Lower leg skin (tissue), 4 donors: Measurements from ENCODE around the gene ACTN4. TPM values are rescaled to one million over a fixed set of nuclear protein-coding genes. Genes with fewer than 3 reads are reported as not detected.

Experiments
- DNase-seq, 2 donors: peaks; one replicate each; pipeline ENCODE4 v3.0.0-alpha.2; 2019; ENCODE audit warnings: low spot score in 2 of 2
- H3K4me3 ChIP-seq: fragments of 200-600 bp; sonication (generic); 2 replicates; pipeline ENCODE4 v1.5.1; 2017; ENCODE audit warnings: mild to moderate bottlenecking, low read depth; ENCODE audit not compliant: poor library complexity, severe bottlenecking
- POLR2A ChIP-seq, 2 donors: fragments of 450-650 bp; IDR thresholded peaks; one replicate each; pipeline ENCODE4 v1.6.1; 2016 to 2017; ENCODE audit warnings: antibody characterized with exemption in 2 of 2, mild to moderate bottlenecking in 1 of 2, moderate library complexity in 1 of 2
- WGBS, 2 donors: methylation state at CpG; one replicate each; pipeline ENCODE4 v1.1.5; 2018; 5-methylcytosine and 5-hydroxymethylcytosine counted together
- intact Hi-C: fragments of 100-400 bp; cut with DNase I; formaldehyde crosslinking; loops from one replicate; pipeline ENCODE4 v1.15.0; 2023; ENCODE audit warnings: low total_unique reads
- total RNA-seq, 4 donors: library from RNA; depleted of rRNA; stranded (reverse); fragments of >200 nt; gene quantifications; one replicate each; pipeline ENCODE4 v1.1.0, GENCODE V29; 2016
- TF ChIP-seq, protein P1 (sequence below), 3 donors: fragments of 450-650 bp; IDR thresholded peaks; one replicate each; pipeline ENCODE4 v1.5.1; 2016; ENCODE audit warnings: antibody characterized with exemption in 3 of 3, mild to moderate bottlenecking in 3 of 3, moderate library complexity in 2 of 3

Gene ACTN4
- total RNA-seq, 4 donors from 2014 or later = 411 to 572 (median 469) TPM

DNA sequence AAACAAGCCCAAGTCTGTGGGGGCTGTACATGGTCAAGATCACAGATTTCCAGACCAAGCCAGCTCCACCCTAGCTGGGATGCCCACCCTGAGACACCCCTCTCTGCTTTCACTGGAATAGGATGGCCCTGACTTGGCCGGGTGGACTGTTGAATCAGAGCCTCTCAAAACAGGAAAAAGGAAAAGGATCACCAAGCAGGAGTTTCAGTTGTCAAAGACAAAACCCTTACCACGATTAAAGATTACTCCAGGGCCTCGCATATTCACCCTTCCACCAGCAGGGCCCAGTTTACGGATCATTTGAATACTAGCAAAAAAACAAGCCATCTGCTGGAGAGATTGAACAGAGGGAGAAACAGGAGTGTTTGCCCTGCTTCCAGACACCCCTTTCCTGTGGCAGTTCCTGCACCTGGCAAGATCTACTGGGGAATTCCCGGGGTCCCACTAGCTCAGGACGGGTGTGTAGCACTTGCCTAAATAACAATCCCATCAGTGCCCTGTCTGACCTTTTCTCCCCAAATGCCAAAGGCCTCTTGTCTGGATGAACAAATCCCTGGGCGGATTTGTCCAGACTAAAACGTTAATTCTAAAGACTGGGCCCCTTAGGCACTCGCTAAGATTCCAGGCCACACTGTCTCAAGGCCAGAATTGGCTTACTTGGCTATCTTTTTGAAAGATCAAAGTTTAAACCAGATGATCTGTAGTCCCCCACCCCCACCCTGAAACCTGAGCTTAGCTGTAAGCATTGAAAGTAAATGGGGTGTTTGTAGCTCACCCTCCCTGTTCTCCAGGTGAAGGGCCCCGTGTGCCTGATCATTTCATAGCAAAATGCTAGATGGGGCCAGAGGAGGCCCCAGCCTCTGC, 38.4 kb downstream of the ACTN4 start:
- no peak for DNase-seq
- intact Hi-C loops = no loop called here
- 20 to 27% methylated on average over 10 of the region's 10 CpGs for WGBS, 2 donors
- TF ChIP-seq, protein P1, sequence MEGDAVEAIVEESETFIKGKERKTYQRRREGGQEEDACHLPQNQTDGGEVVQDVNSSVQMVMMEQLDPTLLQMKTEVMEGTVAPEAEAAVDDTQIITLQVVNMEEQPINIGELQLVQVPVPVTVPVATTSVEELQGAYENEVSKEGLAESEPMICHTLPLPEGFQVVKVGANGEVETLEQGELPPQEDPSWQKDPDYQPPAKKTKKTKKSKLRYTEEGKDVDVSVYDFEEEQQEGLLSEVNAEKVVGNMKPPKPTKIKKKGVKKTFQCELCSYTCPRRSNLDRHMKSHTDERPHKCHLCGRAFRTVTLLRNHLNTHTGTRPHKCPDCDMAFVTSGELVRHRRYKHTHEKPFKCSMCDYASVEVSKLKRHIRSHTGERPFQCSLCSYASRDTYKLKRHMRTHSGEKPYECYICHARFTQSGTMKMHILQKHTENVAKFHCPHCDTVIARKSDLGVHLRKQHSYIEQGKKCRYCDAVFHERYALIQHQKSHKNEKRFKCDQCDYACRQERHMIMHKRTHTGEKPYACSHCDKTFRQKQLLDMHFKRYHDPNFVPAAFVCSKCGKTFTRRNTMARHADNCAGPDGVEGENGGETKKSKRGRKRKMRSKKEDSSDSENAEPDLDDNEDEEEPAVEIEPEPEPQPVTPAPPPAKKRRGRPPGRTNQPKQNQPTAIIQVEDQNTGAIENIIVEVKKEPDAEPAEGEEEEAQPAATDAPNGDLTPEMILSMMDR (IDR thresholded peaks at IDR 0.05) = no peak
- no peak for TF ChIP-seq POLR2A (IDR thresholded peaks at IDR 0.05)
- no peak overlapping the region for H3K4me3 ChIP-seq

DNA sequence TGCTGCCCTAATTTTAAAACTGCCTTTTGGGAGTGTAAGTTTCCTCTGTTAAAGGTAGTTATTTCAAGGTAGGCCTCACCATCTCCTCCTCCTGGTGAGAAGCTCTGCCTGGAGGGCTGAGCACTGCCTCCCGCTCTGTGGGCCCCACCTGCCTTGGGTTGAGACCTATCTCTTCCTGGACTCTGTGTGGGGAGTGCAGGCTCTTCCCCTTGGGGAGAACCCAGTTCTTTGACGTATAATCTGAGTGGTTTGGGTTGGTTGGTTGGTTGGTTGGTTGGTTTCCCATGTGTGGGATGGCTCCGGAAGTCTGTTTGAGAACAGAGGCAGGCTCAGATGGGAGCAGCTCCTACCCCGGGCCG, 39.1 kb downstream of the ACTN4 start:
- no peak for TF ChIP-seq POLR2A (IDR thresholded peaks at IDR 0.05)
- DNase-seq = no peak
- intact Hi-C loops = no loop called here
- WGBS, 2 donors = 51 to 54% methylated on average over 5 of the region's 5 CpGs
- H3K4me3 ChIP-seq = no peak overlapping the region

DNA sequence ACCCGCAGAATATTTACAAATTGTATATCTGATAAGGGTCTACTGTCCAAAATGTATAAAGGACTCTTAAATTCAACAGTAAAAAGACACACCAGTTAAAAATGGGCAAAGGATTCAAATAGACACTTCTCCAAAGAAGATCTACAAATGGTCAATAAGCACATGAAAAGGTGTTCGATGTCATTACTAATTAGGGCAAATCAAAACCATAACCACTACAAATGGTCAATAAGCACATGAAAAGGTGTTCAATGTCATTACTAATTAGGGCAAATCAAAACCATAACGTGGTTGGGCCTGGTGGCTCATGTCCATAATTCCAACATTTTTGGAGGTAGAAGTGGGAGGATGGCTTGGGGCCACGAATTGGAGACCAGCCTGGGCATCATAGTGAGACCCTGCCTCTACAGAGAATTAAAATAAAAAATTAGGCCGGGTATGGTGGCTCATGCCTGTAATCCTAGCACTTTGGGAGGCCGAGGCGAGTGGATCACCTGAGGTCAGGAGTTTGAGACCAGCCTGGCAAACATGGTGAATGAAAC, 40.5 kb downstream of the ACTN4 start:
- TF ChIP-seq POLR2A (IDR thresholded peaks at IDR 0.05) = no peak
- TF ChIP-seq, protein P1 (IDR thresholded peaks at IDR 0.05) = no peak
- no peak overlapping the region for H3K4me3 ChIP-seq
- no peak for DNase-seq
- WGBS, 2 donors = 92 to 93% methylated on average over 7 of the region's 7 CpGs
- intact Hi-C loops = no loop called here

DNA sequence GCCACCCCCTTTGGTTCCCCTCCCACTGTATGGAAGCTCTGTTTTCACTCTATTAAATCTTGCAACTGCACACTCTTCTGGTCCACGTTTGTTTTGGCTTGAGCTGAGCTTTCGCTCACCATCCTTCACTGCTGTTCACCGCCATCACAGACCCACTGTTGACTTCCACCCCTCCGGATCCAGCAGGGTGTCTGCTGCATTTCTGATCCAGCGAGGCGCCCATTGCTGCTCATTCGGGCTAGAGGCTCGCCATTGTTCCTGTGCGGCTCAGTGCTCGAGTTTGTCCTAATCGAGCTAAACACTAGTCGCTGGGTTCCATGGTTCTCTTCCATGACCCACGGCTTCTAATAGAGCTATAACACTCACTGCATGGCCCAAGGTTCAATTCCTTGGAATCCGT, 42.7 kb downstream of the ACTN4 start:
- no peak for DNase-seq
- intact Hi-C loops = no loop called here
- 91 to 95% methylated on average over 14 of the region's 14 CpGs for WGBS, 2 donors
- H3K4me3 ChIP-seq = no peak overlapping the region
- TF ChIP-seq, protein P1 (IDR thresholded peaks at IDR 0.05) = no peak
- TF ChIP-seq POLR2A (IDR thresholded peaks at IDR 0.05) = no peak

DNA sequence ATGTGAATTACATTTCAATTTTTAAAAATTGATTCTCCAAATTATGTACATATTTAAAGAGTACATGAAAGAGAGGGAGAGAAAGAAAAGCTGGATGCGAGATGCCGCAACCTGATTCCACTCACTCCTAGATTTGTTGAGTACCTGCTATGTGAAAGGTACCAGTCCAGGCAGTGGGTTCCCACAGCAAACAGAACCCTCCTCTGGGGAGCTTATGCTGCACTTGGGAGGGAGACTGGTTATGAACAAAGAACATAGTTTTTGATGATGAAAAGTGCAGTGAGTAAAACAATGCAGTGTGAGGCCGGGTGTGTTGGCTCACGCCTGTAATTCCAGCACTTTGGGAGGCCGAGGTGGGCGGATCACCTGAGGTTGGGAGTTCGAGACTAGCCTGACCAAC, 43.4 kb downstream of the ACTN4 start:
- no peak overlapping the region for H3K4me3 ChIP-seq
- WGBS, 2 donors = 77 to 83% methylated on average over 7 of the region's 7 CpGs
- TF ChIP-seq POLR2A (IDR thresholded peaks at IDR 0.05) = no peak
- TF ChIP-seq, protein P1 (IDR thresholded peaks at IDR 0.05) = no peak
- no peak for DNase-seq
- intact Hi-C loops = no loop called here

DNA sequence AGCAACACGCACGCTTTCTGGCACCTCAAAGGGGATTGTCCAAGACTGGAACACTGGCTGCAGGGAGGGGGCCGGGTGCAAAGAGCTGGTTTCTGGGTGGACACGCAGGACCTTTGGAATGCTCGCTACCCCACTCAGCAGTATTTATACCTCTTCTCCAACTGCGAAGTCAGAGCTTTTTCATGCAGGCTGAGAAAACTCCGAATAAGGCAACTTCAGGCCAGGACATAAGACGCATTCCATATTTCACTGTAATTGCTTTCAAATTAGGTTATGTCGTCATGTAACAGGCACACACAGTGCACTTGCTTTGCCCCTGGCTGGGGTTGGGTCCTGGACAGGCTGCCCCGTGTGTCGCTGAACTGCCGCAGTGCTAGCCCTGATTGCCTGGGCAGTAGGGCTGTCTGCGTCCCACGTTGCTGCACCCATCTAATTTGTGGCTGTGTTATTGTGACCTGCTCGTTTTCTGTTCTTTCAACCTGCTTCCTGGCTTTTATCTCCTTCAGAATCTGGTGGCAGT, 44.5 kb downstream of the ACTN4 start:
- DNase-seq = no peak
- intact Hi-C loops = no loop called here
- H3K4me3 ChIP-seq = no peak overlapping the region
- TF ChIP-seq, protein P1 (IDR thresholded peaks at IDR 0.05) = no peak
- no peak for TF ChIP-seq POLR2A (IDR thresholded peaks at IDR 0.05)
- 39 to 45% methylated on average over 15 of the region's 15 CpGs for WGBS, 2 donors
